Measurements from ENCODE around the gene FASTKD3.

The FASTKD3 gene

DNA sequence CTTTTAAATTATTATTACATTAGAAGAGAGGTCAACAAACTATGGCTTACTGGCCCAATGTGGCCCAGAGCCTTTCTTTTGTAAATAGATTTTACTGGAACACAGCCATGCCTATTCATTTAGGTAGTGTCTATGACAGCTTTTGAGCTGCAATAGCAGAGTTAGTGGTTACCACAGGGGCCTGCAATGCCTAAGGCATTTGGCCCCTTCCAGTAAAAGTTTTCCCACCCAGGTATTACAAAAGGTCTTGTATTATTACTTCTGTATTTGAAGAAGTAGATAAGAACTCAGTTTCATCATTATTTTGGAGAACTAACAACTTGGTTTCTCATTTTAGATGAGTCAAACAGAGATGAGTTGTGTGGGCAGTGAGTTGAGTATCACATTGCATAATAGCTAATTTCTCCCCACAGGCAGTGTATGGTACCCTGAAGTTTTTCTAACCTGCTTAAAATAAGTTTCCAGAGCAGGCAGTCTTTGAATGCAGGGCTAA lies 9.6 kb upstream of the FASTKD3 start:
- no peak for DNase-seq (ENCODE audit: low read depth in 2 of 2)

DNA sequence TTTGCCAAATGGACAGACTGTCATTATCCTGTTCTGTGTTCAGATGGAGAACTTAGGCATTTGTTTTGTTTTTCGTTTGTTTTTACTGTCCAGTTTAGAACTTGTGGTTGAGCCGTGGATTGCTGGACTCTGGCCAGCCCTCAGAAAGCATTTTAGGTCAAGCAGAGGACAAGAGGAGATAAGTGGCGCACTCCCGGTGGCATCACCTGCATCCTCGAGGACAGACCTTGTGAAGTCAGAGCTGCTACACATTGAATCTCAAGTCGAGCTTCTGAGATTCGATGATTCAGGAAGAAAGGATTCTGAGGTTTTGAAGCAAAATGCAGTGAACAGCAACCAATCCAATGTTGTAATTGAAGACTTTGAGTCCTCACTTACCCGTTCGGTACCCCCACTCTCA lies 9.0 kb upstream of the FASTKD3 start:
- no peak for DNase-seq (ENCODE audit: low read depth in 2 of 2)

DNA sequence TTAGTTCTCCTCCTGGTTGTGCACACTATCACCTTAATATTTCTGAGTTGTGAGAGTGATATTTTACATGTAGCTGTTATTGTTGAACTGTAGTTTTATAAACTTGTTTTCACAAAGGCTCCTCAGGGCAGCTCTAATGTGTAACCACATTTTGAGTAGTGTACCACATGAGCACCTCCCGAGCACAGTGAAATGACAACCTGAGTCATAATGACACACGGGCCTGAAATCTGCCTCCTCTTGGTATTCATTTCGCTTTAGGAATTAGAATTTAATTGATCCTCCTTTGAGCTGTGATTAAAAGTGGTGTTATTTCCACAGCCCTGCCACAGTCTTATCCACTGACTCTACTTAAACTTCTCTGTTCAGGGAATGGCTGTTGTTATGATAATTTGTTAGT lies 8.0 kb upstream of the FASTKD3 start:
- DNase-seq (ENCODE audit: low read depth in 2 of 2), result no peak

DNA sequence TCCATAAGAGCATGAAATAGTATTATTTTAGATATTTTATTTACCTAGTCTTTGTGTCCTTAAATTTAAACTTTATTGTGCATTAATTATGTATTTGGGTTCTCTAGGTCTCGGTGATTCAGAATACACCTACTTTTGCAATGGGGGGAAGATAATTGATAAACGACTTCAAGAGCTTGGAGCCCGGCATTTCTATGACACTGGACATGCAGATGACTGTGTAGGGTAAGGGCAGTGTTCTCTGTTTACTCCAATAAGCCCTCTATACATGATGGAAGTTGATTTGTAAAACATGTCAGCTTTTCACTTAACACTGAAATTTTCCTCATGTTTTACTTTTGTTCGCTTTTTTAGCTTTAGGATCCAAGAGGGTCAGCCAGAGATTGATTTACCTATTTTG lies 6.3 kb upstream of the FASTKD3 start:
- DNase-seq (ENCODE audit: low read depth in 2 of 2), result no peak

DNA sequence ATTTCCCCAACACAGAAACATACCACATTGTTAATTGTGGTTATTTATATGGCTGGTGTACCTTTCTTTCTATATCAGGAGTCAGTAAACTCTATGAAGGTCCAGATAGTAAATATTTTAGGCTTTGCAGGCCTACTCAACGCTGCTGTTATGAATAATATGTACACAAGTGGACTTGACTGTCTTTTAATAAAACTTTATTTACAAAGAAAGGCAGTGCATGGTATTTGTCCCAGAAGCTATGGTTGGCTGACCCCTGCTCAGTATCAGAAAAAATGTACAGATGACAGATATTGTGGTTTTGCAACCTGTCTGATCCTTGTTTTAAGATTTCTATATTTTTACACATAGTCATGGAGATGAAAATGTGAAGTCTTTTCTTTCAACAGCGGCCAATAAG lies 5.8 kb upstream of the FASTKD3 start:
- no peak for DNase-seq (ENCODE audit: low read depth in 2 of 2)

DNA sequence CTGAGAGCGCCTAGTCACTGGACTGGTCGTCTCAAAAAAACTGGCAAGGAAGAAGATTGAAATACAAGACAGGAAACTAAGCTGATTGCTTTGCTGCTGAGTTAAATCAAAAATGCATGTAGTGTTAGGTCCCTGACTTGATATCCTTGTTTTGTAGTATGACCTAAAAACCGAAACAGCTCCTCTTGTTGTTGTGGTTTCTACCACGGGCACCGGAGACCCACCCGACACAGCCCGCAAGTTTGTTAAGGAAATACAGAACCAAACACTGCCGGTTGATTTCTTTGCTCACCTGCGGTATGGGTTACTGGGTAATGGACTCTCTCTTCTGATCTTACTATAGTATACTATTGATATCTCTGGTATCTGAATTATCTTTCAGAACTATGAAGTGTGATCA lies 4.4 kb upstream of the FASTKD3 start:
- DNase-seq (ENCODE audit: low read depth in 2 of 2), result no peak

DNA sequence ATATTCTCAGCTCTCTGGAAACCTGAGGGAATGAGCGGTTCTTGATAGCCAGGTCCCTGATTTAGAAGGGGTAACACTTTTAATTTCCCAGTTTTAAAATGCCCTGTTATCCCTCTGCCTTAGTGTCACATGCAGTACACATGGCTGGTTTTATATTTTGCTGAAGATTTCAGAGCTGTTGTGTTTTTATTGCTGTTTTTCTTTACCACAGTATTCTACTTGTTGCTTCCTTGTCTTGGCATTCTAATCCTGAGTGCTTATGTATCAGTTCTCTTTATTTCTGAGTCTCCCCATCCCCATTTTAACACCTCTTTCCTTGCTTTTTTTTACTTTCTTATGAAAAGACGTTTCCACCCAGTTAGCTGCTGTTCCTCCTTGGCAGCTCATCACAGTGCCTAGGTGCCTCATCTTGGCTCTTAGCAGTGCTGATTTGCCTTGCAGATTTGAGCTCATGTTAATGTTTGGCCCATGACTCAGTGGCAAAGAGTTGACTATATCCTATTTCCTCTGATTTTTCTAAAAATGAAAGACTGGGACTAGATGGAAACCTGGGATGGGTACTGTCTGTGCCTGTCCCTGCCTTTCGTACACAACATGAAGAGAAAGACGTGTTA lies 3.8 kb upstream of the FASTKD3 start:
- DNase-seq (ENCODE audit: low read depth in 2 of 2), result no peak

DNA sequence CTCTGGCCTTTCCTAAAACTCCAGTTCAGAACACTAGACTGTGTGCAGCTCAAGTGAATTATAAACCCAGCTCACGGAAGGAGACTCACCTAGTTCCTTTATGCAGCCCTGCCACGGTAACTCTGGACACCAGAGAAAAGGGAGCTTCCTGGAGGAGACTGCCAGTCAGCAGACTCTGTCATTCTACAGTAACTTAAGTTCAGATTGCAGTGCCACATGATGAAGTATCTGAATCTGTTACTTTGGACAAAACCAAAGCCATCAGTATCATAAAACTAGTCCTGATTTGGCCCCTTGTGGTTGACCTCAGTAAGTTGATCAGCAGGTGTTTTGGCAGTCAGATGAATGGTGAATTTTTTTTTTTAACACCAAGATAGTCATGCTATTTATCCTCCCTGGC lies 2.8 kb upstream of the FASTKD3 start:
- DNase-seq (ENCODE audit: low read depth in 2 of 2), result no peak

DNA sequence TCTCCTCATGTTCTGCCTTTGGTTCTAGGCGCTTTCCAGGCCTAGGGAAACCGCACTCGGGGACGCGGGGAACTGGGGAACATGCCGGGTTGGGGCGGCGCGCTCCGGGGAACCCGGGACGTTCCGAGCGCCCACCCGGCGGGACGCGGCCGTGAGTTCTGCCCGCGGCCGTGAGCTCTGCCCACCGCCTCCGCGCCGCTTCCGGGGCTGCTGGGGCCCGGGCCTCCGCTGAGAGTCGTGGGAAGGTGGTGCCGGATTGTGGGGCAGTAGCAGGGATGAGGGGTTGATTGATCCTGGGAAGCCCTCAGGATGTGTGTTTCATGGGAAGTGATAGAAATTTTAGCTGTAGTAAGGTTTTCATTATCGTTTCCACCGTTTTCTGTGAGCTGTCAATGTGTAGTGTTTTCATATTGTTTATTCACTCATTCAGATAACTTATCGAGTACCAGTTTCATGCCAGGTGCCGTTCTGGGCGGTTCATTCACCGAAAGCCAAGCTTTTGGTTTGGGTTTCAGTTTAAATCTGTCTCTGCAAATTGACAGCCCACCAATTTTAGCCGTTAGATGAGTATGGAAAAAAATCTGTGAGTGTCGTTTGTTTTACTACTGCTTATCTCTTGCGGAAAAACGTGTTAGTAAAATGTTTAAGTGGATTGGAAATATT lies 774 bp upstream of the FASTKD3 start:
- no peak for DNase-seq (ENCODE audit: low read depth in 2 of 2)

DNA sequence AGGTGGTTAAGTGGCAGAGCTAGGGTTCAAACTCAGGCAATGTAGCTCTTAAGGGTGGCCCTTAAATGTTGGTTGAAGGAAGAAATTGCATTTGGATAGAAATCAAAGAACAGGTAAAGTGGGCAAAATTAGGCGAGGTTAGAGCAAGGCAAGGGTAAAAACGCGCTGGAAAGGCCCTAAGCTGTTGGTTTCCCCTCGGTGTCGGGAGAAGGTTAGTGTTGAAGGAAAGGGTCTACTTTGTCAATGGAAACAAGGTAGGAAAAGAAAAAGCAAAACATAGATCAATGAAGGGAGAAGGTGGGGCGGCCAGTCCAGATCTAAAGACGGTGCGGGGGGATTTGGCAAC lies 431 bp downstream of the FASTKD3 start:
- DNase-seq (ENCODE audit: low read depth in 2 of 2), result no peak

DNA sequence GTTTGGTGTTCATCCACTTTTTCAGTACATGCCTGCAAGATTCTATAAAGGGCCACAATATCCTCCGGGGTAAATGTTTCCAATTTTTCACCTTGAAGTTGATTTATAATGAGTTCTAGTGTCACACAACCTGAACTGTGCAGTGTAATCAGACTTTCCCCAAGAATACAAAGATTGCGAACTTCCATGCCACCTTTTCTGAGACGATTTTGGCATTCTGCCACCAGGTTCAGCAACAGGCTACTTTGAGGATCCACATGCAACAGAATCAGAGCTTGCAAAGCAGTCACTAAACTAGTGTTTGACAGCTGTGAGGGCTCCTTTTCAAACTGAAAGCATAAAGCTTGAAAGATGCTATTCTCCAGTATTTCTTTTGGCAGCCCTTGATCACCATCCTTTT lies 1.6 kb downstream of the FASTKD3 start:
- DNase-seq (ENCODE audit: low read depth in 2 of 2), result no peak

DNA sequence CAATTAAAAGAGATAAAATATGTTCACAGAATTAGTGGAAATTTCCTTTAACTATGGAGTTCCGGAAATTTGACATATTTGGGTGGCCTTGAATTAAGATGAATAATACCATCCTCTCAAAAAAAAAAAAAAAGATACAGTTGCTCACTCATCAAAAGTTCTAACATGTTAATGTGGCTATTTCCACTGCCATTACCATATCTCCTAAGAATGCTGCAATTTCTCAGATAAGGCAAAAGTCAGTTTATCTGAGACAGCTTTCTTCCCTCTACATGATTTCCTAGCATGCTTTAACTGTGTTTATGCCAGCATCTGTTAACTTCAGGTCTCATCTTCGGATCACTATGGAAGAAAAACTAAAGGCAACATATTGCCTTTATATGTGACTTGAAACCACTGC lies 2.6 kb downstream of the FASTKD3 start:
- no peak for DNase-seq (ENCODE audit: low read depth in 2 of 2)

DNA sequence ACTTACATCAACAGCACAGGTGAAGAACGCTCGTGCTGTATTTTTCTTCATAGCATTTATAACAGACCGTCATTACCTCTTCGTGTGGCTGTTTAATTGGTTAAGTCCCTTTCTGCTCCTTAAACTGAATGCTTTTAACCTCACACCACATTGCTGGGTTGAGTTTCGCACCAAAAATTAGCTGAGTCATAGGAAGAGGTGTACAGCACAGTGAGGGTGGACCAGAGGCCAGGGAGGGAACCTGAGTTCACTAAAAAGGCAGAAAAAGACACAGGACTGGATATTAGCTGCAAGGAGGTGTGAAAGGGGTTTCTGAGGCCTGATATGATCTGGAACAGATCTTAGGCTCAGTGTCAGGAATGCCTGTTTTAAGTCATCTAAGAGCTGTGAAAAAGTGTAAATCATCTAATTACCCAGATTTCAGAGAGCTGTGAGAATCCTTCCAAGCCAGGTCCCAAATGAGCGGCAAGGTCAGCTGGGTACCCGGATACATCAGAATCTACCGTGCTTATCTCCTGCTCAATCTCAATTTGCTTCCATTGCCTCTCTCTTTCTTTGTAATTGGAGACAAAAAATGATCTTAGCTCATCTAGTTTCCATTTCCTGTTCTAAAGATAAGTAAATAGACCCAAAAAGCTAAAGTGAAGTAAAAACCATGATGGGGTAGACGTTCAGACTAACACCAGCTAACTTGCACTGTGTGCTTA lies 10.8 kb downstream of the FASTKD3 start:
- no peak for DNase-seq (ENCODE audit: low read depth in 2 of 2)

DNA sequence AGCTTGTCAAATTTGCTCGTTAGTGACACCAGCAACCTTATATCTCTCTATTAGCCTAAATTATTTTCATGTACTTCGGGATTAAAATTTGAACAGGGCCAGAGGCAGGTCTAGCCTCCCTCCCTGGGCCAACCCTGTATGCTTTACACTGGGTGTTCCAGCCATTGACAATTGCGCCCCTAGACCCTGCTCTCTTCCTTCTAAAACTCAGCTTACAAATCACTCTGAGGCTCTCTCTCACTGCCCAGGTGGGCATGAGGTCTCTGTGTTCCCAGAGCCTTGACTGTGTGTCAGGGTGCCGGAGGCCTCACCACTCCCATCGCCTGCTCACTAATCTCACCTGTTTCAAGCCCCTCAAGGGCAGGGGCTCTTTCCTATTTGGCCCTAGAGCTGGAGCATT lies 11.5 kb downstream of the FASTKD3 start:
- DNase-seq (ENCODE audit: low read depth in 2 of 2), result no peak

DNA sequence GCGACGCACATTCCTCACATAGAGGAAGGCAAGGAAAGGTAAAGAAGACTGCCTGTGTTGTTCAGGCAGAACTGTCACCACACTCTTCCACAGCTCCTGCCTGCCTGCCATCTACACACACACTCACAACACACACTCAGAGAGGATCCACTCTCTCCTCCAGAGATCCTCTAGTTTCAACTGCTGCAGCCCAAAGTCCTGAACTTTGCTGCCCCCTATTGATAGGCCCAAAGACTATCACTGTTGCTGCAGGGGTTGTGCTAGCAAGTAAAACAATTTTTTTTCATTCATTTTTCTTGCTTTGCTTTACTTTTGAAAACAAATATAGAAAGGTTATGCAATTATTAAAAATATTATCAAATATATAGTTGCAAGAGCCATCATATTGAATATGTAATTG lies 12.0 kb downstream of the FASTKD3 start:
- no peak for DNase-seq (ENCODE audit: low read depth in 2 of 2)

DNA sequence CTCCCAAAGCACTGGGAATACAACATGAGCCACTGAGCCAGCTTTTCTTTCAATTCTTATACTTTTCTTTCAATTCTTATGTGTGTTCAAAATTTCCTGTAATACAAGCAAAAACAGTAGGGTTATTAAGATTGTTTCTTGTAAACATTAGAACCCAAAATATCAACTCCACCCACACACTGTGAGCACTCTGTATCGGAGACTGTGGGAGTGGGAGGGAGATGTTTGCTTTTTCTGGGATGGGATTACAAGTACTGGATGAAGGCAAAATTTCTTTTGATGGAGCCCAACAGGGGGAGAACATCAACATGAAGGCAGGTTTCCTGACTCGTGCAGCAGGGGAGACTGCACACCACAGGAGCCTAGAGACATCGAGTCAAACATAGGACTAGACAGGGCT lies 13.2 kb downstream of the FASTKD3 start:
- DNase-seq (ENCODE audit: low read depth in 2 of 2), result no peak

DNA sequence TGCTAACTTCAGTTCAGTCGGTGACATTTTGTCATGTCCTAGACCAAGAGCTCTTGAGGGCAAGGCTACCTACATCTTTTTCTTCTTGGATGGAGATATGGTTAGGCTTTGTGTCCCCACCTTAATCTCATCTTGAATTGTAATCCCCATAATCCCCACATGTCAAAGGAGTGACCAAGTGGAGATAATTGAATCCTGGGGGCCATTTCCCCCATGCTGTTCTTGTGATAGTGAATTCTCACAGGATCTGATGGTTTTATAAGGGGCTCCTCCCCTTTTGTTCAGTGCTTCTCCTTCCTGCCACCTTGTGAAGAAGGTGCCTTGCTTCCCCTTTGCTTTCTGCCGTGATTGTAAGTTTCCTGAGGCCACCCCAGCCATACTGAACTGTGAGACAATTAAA lies 15.8 kb downstream of the FASTKD3 start:
- no peak for DNase-seq (ENCODE audit: low read depth in 2 of 2)

DNA sequence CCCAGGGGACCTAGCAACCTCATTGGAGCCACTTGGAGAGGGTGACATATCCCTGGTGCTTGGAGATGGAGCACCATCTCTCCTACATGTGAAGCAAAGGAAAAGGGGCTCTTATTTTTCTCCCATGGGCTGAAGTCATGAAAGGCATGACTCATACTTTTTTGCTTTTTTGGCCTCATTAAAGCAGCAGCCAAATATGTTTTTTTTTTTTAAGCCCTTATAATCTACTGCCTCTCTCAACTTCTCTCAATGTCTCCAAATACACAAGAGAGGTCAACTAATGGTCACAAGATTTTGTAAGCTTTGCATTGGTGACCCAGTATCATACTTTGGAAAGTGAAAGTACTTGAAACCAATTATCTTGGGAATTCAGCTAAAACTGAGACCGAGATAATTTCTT lies 16.3 kb downstream of the FASTKD3 start:
- no peak for DNase-seq (ENCODE audit: low read depth in 2 of 2)

DNA sequence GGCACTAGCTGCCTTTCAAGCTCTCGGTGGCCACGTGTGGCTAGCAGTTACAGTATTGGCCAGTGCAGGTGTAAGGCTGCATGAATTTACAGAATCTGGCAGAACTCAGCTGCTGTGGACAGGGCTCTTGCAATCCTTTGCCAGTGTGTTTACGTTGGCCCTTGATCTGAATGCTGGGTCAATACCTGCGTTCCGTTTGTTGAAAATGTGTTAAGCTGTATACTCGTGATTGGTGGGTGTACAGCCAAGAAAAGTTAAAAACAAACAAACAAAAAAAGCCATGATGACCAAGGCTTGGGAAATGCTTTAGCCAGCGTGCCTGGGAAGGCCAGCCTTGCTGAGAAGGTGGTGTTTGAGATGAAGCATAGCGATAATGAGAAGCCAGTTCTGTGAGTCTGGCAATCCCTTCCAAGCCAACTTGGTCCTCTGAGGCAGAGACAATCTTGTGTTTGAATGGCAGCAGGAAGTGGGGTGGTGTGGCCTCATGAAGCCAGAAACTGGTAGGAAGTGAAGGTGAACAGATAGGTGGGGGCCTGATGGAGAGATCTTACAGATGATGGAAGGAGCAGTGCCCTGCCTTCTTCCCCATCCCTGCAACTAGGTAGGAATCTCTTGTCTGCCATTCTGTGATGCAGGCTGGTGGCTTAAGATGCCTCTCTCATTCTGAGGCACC lies 17.1 kb downstream of the FASTKD3 start:
- DNase-seq (ENCODE audit: low read depth in 2 of 2), result no peak

DNA sequence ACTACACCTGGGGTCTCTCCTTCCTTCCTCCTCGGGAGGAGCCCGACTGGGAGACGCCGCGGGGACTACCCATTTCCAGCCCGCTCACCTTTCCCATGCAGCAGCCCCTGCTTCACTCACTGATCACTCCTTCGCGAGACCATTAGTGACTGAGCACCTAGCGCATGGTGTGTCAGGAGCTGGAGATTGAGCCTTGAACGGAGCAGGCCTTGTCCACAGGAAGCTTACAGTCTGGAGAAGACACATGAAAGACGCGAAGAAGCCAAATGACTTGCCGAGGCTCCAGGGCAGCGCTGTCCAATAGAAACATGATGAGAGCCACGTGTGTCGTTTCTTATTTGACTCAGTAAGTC lies 17.6 kb downstream of the FASTKD3 start:
- DNase-seq (ENCODE audit: low read depth in 2 of 2), result no peak

DNA sequence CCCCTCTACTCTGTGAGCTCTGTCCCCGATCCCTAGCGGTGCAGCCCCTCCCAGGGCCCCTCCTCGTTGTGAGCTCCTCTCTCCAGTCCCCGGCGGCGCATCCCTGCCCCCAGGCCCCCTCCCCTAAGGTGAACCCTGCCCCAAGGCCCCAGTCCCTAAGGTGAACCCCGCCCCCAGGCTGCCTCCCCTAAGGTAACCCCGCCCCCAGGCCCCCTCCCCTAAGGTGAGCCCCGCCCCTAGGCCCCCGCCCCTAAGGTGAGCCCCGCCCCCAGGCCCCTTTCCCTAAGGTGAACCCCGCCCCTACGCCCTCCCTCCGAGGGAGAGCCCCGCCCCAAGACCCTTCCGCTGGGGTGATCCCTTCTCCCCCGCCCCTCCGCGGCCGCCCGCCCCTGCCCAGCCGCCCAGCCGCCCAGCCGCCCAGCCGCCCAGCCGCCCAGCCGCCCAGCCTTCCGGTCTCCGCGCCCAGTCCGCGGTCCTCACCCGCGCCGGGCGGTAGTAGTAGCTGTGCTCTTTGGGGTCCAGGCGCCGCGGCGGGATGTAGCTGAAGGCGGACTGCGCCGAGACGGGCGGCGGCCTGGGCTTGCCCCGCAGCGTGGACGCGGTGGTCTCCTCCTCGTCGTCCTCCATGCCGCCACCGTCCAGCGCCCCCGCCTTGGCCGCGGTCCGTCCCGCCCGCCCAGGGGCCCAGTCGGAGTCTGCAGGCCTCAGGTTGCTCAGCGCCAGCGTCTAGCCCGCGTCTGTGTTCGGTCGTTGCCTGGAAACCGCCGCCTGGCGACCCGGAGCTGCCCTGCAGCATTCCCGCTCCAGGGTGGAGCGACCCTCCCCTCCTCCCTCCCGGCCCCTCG lies 18.2 kb downstream of the FASTKD3 start, which contains the start of gene CFAP90:
TSS of gene CFAP90 (minus strand) at position 739 of the 845 bp plus-strand sequence. CDS start at position 627, 112 bp downstream.
- no peak for DNase-seq (ENCODE audit: low read depth in 2 of 2)
